GM23338 (cell line): Measurements from ENCODE around the gene ITIH2. TPM values are rescaled to one million over a fixed set of nuclear protein-coding genes. Genes with fewer than 3 reads are reported as not detected.

ENCODE experiments used
- ATAC-seq: fragments of 200-7000 bp; cut with Tn5 transposase; 3 replicates; pipeline ENCODE4 v1.9.1; 2020
- DNase-seq: peaks from one replicate; pipeline ENCODE4 v3.0.0-alpha.2; 2015; ENCODE audit warnings: low spot score
- H2AFZ ChIP-seq: fragments of 200-600 bp; sonication (generic); 2 replicates; pipeline ENCODE4 v1.8.0; 2016; ENCODE audit warnings: antibody characterized with exemption, mild to moderate bottlenecking, moderate library complexity
- H3F3A ChIP-seq: fragments of 200-600 bp; sonication (generic); replicated peaks from 2 replicates; pipeline ENCODE4 v1.8.0; 2017; ENCODE audit warnings: antibody characterized with exemption, mixed run types, low read depth
- H3K27ac ChIP-seq: fragments of 200-600 bp; sonication (generic); 2 replicates; pipeline ENCODE4 v1.6.1; 2016; ENCODE audit warnings: low read depth
- H3K27me3 ChIP-seq: fragments of 200-600 bp; sonication (generic); 2 replicates; pipeline ENCODE4 v1.8.0; 2016; ENCODE audit warnings: mild to moderate bottlenecking, mixed run types, moderate library complexity; ENCODE audit not compliant: insufficient read depth
- H3K36me3 ChIP-seq: fragments of 200-600 bp; sonication (generic); 2 replicates; pipeline ENCODE4 v1.8.0; 2016; ENCODE audit warnings: mild to moderate bottlenecking; ENCODE audit not compliant: insufficient read depth
- H3K4me1 ChIP-seq: fragments of 200-600 bp; sonication (generic); 2 replicates; pipeline ENCODE4 v1.8.0; 2016; ENCODE audit warnings: mild to moderate bottlenecking, moderate library complexity; ENCODE audit not compliant: insufficient read depth
- H3K4me2 ChIP-seq: fragments of 200-600 bp; sonication (generic); 2 replicates; pipeline ENCODE4 v1.7.1; 2017; ENCODE audit warnings: mixed run types
- H3K4me3 ChIP-seq: fragments of 200-600 bp; sonication (generic); 2 replicates; pipeline ENCODE4 v1.6.1; 2016; ENCODE audit warnings: mixed run types
- H3K79me2 ChIP-seq: fragments of 200-600 bp; sonication (generic); replicated peaks from 2 replicates; pipeline ENCODE4 v1.8.0; 2017; ENCODE audit warnings: mild to moderate bottlenecking; ENCODE audit not compliant: insufficient read depth
- H3K9me2 ChIP-seq: fragments of 200-600 bp; sonication (generic); 2 replicates; pipeline ENCODE4 v1.8.0; 2017; ENCODE audit not compliant: insufficient read depth
- H4K20me1 ChIP-seq: fragments of 200-600 bp; sonication (generic); replicated peaks from 2 replicates; pipeline ENCODE4 v1.8.0; 2017; ENCODE audit warnings: mild to moderate bottlenecking; ENCODE audit not compliant: insufficient read depth
- H3K27ac Mint-ChIP-seq: 2 replicates; pipeline ENCODE4 v1.8.0; 2020; ENCODE audit warnings: inconsistent platforms, mild to moderate bottlenecking, moderate library complexity, mixed read lengths
- H3K27me3 Mint-ChIP-seq: 3 replicates; pipeline ENCODE4 v1.8.0; 2022; ENCODE audit warnings: low read depth, mild to moderate bottlenecking, moderate library complexity, mixed read lengths, inconsistent platforms; ENCODE audit not compliant: insufficient read depth, poor library complexity
- H3K36me3 Mint-ChIP-seq: 3 replicates; pipeline ENCODE4 v1.8.0; 2021; ENCODE audit warnings: low read depth, mild to moderate bottlenecking, inconsistent platforms, moderate library complexity, mixed read lengths
- H3K4me1 Mint-ChIP-seq: 3 replicates; pipeline ENCODE4 v1.8.0; 2020; ENCODE audit warnings: mild to moderate bottlenecking, inconsistent platforms, mixed read lengths
- H3K4me3 Mint-ChIP-seq: 3 replicates; pipeline ENCODE4 v1.8.0; 2021; ENCODE audit warnings: moderate library complexity, mild to moderate bottlenecking, inconsistent platforms, mixed read lengths
- H3K9me3 Mint-ChIP-seq: 3 replicates; pipeline ENCODE4 v1.8.0; 2020; ENCODE audit warnings: moderate library complexity, mild to moderate bottlenecking, inconsistent platforms, mixed read lengths
- CREB1 ChIP-seq: fragments of 250-450 bp; sonication (Bioruptor Pico); IDR thresholded peaks from 2 replicates; pipeline ENCODE4 v1.5.0; 2020; ENCODE audit warnings: low read depth, mild to moderate bottlenecking, moderate library complexity
- EZH2phosphoT487 ChIP-seq: fragments of 200-600 bp; sonication (generic); IDR thresholded peaks from one replicate; pipeline ENCODE4 v1.8.1; 2018; ENCODE audit warnings: antibody characterized with exemption; ENCODE audit not compliant: unreplicated experiment
- POLR2AphosphoS5 ChIP-seq: IDR thresholded peaks from 2 replicates; pipeline ENCODE4 v1.6.1; 2016; ENCODE audit warnings: antibody characterized with exemption, low read depth
- ZNF331 ChIP-seq: fragments of 250-450 bp; sonication (Bioruptor Pico); IDR thresholded peaks from 2 replicates; pipeline ENCODE4 v1.5.0; 2020; ENCODE audit warnings: low read depth, mild to moderate bottlenecking, moderate library complexity
- polyA plus RNA-seq: library from polyadenylated mRNA; unstranded; fragments of >200 nt; fragmentation: Nextera tagmentation; extraction: Ambion mirVana; gene quantifications from 2 replicates; pipeline ENCODE4 v1.2.1, GENCODE V29; 2016
- total RNA-seq: library from RNA; depleted of rRNA; stranded (reverse); fragments of >200 nt; shearing (Covaris generic); gene quantifications from 2 replicates; pipeline ENCODE4 v1.2.3, GENCODE V29; 2014
- TF ChIP-seq, protein P1 (sequence below): fragments of 250-450 bp; sonication (Bioruptor Pico); IDR thresholded peaks from 2 replicates; pipeline ENCODE4 v1.5.0; 2020; ENCODE audit warnings: mild to moderate bottlenecking, moderate library complexity
- TF ChIP-seq, protein P2 (sequence below), 2 experiments: fragments of 200-600 bp in 1 of 2; sonication (generic) in 1 of 2; conservative IDR thresholded peaks; 2 replicates each; pipeline versions ENCODE4 v1.5.1 to v1.6.1; 2016 to 2017; ENCODE audit warnings: antibody characterized with exemption in 2 of 2, low read depth in 2 of 2, mild to moderate bottlenecking in 2 of 2, moderate library complexity in 1 of 2

ITIH2 gene
- total and polyA plus RNA-seq, 2 experiments from 2014 or later: 0.10 TPM; not detected in 1

GRCh38 chr10:7722927-7723529 is 19.9 kb downstream of the ITIH2 start:
- Mint-ChIP-seq H3K27ac (no peak overlapping the region), H3K9me3 (no peaks in the 10 kb centered on the region; the same call in 2 of the 3 replicates), H3K36me3 (no peaks in the 10 kb centered on the region; the same call in 2 of the 3 replicates), H3K4me1 (peaks cover 3% of the 10 kb centered on the region; the same call in 1 of the 3 replicates), H3K27me3 (peaks cover 2% of the 10 kb centered on the region), H3K4me3 (no peak overlapping the region)
- H3K9me2 ChIP-seq: no peaks in the 10 kb centered on the region
- ATAC-seq: no peak
- H3K27ac ChIP-seq: no peak overlapping the region
- H3K4me3 ChIP-seq: no peak overlapping the region
- no peaks in the 10 kb centered on the region for H3K27me3 ChIP-seq
- H3F3A ChIP-seq: no peaks in the 10 kb centered on the region
- H3K4me2 ChIP-seq: no peak overlapping the region
- no peaks in the 10 kb centered on the region for H3K36me3 ChIP-seq
- H3K4me1 ChIP-seq: no peaks in the 10 kb centered on the region
- no peak for TF ChIP-seq EZH2phosphoT487
- no peaks in the 10 kb centered on the region for H4K20me1 ChIP-seq
- H2AFZ ChIP-seq: no peak overlapping the region
- no peaks in the 10 kb centered on the region for H3K79me2 ChIP-seq
- DNase-seq: no peak

- Mint-ChIP-seq H3K4me1 (no peaks in the 10 kb centered on the region), H3K9me3 (no peaks in the 10 kb centered on the region), H3K4me3 (no peak overlapping the region), H3K27ac (no peak overlapping the region), H3K36me3 (no peaks in the 10 kb centered on the region), H3K27me3 (peaks cover 2% of the 10 kb centered on the region)
- no peaks in the 10 kb centered on the region for H3K9me2 ChIP-seq
- TF ChIP-seq ZNF331 (CRISPR knock-in tag) (no peak), POLR2AphosphoS5 (no peak), CREB1 (CRISPR knock-in tag) (no peak)
- TF ChIP-seq, protein P1, sequence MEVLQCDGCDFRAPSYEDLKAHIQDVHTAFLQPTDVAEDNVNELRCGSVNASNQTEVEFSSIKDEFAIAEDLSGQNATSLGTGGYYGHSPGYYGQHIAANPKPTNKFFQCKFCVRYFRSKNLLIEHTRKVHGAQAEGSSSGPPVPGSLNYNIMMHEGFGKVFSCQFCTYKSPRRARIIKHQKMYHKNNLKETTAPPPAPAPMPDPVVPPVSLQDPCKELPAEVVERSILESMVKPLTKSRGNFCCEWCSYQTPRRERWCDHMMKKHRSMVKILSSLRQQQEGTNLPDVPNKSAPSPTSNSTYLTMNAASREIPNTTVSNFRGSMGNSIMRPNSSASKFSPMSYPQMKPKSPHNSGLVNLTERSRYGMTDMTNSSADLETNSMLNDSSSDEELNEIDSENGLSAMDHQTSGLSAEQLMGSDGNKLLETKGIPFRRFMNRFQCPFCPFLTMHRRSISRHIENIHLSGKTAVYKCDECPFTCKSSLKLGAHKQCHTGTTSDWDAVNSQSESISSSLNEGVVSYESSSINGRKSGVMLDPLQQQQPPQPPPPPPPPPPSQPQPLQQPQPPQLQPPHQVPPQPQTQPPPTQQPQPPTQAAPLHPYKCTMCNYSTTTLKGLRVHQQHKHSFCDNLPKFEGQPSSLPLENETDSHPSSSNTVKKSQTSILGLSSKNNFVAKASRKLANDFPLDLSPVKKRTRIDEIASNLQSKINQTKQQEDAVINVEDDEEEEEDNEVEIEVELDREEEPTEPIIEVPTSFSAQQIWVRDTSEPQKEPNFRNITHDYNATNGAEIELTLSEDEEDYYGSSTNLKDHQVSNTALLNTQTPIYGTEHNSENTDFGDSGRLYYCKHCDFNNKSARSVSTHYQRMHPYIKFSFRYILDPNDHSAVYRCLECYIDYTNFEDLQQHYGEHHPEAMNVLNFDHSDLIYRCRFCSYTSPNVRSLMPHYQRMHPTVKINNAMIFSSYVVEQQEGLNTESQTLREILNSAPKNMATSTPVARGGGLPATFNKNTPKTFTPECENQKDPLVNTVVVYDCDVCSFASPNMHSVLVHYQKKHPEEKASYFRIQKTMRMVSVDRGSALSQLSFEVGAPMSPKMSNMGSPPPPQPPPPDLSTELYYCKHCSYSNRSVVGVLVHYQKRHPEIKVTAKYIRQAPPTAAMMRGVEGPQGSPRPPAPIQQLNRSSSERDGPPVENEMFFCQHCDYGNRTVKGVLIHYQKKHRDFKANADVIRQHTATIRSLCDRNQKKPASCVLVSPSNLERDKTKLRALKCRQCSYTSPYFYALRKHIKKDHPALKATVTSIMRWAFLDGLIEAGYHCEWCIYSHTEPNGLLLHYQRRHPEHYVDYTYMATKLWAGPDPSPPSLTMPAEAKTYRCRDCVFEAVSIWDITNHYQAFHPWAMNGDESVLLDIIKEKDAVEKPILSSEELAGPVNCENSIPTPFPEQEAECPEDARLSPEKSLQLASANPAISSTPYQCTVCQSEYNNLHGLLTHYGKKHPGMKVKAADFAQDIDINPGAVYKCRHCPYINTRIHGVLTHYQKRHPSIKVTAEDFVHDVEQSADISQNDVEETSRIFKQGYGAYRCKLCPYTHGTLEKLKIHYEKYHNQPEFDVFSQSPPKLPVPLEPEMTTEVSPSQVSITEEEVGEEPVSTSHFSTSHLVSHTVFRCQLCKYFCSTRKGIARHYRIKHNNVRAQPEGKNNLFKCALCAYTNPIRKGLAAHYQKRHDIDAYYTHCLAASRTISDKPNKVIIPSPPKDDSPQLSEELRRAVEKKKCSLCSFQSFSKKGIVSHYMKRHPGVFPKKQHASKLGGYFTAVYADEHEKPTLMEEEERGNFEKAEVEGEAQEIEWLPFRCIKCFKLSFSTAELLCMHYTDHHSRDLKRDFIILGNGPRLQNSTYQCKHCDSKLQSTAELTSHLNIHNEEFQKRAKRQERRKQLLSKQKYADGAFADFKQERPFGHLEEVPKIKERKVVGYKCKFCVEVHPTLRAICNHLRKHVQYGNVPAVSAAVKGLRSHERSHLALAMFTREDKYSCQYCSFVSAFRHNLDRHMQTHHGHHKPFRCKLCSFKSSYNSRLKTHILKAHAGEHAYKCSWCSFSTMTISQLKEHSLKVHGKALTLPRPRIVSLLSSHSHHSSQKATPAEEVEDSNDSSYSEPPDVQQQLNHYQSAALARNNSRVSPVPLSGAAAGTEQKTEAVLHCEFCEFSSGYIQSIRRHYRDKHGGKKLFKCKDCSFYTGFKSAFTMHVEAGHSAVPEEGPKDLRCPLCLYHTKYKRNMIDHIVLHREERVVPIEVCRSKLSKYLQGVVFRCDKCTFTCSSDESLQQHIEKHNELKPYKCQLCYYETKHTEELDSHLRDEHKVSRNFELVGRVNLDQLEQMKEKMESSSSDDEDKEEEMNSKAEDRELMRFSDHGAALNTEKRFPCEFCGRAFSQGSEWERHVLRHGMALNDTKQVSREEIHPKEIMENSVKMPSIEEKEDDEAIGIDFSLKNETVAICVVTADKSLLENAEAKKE (CRISPR knock-in tag): no peak
- TF ChIP-seq, protein P2, sequence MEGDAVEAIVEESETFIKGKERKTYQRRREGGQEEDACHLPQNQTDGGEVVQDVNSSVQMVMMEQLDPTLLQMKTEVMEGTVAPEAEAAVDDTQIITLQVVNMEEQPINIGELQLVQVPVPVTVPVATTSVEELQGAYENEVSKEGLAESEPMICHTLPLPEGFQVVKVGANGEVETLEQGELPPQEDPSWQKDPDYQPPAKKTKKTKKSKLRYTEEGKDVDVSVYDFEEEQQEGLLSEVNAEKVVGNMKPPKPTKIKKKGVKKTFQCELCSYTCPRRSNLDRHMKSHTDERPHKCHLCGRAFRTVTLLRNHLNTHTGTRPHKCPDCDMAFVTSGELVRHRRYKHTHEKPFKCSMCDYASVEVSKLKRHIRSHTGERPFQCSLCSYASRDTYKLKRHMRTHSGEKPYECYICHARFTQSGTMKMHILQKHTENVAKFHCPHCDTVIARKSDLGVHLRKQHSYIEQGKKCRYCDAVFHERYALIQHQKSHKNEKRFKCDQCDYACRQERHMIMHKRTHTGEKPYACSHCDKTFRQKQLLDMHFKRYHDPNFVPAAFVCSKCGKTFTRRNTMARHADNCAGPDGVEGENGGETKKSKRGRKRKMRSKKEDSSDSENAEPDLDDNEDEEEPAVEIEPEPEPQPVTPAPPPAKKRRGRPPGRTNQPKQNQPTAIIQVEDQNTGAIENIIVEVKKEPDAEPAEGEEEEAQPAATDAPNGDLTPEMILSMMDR (conservative IDR thresholded peaks at IDR 0.05; ENCODE audit: low read depth in 2 of 2): peak in 1 of 2 experiments; percentile 55; a peak in 2 of 4 replicates
- H3K4me2 ChIP-seq: no peak overlapping the region
- DNase-seq (peak; percentile 54), ATAC-seq (no peak; the same call in 2 of the 3 replicates)
- no peak overlapping the region for H2AFZ ChIP-seq
- H3K79me2 ChIP-seq: no peaks in the 10 kb centered on the region
- H3F3A ChIP-seq: no peaks in the 10 kb centered on the region
- no peaks in the 10 kb centered on the region for H3K36me3 ChIP-seq
- H3K27me3 ChIP-seq: no peaks in the 10 kb centered on the region
- H3K4me3 ChIP-seq: no peak overlapping the region
- H4K20me1 ChIP-seq: no peaks in the 10 kb centered on the region
- no peak overlapping the region for H3K27ac ChIP-seq
- no peaks in the 10 kb centered on the region for H3K4me1 ChIP-seq
Measured at GRCh38 chr10:7734821-7735220, 31.7 kb downstream of the ITIH2 start.
